ENCODE measurements around the gene FOXO3. TPM values are rescaled to one million over a fixed set of nuclear protein-coding genes. Genes with fewer than 3 reads are reported as not detected.

FOXO3 gene
- total and polyA plus RNA-seq, 2 of the 13 experiments (the other 11 are each of a cell fraction or from before 2014, with no cell fraction given) = 16.0 to 22.5 TPM

DNA sequence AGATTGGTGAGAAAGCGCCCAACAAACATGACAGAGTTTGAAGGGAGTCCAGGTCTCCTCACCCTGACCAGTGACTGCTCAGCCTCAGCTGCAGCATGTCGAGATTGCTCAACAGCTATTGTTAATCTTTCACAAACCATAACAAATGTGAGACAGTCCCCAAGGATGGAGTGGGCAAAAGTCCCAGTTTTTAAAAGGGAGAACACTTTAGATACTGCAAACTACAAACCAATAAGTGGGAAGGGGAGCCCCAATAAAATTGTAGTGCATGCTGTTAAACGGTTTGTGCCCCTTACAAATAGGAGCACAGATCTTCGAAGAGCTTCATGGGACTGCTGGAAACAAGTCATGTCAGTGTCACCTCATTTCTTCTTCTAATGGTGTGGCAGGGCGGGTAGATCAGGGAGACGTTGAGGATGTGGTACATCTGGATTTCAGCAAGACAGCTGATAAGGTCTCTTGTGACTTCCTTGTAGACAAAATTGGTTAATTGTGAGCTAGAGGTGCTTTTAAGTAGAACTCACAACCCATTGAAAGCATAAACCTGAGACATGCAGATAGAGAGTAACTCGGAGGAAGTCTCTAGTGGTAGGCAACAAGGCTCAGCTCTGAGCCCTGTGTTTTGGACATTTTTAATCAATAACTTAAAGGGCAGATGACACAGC lies 153.5 kb downstream of the FOXO3 start (continued):
- TF ChIP-seq FOXM1 (CRISPR knock-in tag; IDR thresholded peaks at IDR 0.05) (no peak), ESRRA (CRISPR knock-in tag; IDR thresholded peaks at IDR 0.05; ENCODE audit: low read depth) (no peak), DNMT1 (CRISPR knock-in tag; IDR thresholded peaks at IDR 0.05) (no peak), ATF1 (CRISPR knock-in tag; IDR thresholded peaks at IDR 0.05) (no peak), SNRNP70 (IDR thresholded peaks at IDR 0.05; ENCODE audit: low read depth, low read length) (no peak), ZZZ3 (CRISPR knock-in tag; IDR thresholded peaks at IDR 0.05; ENCODE audit: borderline replicate concordance) (no peak), U2AF1 (optimal IDR thresholded peaks at IDR 0.05; ENCODE audit: low read depth, low read length) (no peak), SAP130 (CRISPR knock-in tag; IDR thresholded peaks at IDR 0.05; ENCODE audit: low read depth) (peak; percentile 44), PHF20 (CRISPR knock-in tag; IDR thresholded peaks at IDR 0.05) (no peak), ZNF878 (CRISPR knock-in tag; IDR thresholded peaks at IDR 0.05) (no peak), FOXA3 (CRISPR knock-in tag; IDR thresholded peaks at IDR 0.05) (no peak), ZNF124 (CRISPR knock-in tag; IDR thresholded peaks at IDR 0.05) (no peak), ZSCAN9 (CRISPR knock-in tag; IDR thresholded peaks at IDR 0.05; ENCODE audit: borderline replicate concordance) (no peak), ZNF605 (CRISPR knock-in tag; IDR thresholded peaks at IDR 0.05) (no peak)
- TF ChIP-seq, protein P1, sequence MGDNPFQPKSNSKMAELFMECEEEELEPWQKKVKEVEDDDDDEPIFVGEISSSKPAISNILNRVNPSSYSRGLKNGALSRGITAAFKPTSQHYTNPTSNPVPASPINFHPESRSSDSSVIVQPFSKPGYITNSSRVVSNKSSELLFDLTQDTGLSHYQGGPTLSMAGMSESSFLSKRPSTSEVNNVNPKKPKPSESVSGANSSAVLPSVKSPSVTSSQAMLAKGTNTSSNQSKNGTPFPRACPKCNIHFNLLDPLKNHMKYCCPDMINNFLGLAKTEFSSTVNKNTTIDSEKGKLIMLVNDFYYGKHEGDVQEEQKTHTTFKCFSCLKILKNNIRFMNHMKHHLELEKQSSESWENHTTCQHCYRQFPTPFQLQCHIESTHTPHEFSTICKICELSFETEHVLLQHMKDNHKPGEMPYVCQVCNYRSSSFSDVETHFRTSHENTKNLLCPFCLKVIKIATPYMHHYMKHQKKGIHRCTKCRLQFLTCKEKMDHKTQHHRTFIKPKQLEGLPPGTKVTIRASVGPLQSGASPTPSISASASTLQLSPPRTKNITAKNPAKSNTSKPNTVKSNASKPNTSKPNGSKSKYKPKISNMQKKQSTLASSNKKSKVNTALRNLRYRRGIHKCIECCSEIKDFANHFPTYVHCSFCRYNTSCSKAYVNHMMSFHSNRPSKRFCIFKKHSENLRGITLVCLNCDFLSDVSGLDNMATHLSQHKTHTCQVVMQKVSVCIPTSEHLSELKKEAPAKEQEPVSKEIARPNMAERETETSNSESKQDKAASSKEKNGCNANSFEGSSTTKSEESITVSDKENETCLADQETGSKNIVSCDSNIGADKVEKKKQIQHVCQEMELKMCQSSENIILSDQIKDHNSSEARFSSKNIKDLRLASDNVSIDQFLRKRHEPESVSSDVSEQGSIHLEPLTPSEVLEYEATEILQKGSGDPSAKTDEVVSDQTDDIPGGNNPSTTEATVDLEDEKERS (CRISPR knock-in tag; IDR thresholded peaks at IDR 0.05) = no peak
- TF ChIP-seq, protein P2, sequence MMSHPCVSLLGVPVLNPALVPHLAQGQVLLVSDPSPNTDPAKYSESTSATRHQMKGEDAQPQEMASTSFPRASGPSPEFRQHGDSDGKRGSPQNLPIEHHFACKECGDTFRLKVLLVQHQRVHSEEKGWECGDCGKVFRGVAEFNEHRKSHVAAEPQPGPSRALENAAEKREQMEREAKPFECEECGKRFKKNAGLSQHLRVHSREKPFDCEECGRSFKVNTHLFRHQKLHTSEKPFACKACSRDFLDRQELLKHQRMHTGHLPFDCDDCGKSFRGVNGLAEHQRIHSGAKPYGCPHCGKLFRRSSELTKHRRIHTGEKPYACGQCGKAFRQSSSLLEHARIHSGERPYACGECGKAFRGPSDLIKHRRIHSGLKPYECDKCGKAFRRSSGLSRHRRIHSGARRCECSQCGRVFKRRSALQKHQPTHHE (CRISPR knock-in tag; IDR thresholded peaks at IDR 0.05; ENCODE audit: borderline replicate concordance) = no peak
- TF ChIP-seq, protein P3, sequence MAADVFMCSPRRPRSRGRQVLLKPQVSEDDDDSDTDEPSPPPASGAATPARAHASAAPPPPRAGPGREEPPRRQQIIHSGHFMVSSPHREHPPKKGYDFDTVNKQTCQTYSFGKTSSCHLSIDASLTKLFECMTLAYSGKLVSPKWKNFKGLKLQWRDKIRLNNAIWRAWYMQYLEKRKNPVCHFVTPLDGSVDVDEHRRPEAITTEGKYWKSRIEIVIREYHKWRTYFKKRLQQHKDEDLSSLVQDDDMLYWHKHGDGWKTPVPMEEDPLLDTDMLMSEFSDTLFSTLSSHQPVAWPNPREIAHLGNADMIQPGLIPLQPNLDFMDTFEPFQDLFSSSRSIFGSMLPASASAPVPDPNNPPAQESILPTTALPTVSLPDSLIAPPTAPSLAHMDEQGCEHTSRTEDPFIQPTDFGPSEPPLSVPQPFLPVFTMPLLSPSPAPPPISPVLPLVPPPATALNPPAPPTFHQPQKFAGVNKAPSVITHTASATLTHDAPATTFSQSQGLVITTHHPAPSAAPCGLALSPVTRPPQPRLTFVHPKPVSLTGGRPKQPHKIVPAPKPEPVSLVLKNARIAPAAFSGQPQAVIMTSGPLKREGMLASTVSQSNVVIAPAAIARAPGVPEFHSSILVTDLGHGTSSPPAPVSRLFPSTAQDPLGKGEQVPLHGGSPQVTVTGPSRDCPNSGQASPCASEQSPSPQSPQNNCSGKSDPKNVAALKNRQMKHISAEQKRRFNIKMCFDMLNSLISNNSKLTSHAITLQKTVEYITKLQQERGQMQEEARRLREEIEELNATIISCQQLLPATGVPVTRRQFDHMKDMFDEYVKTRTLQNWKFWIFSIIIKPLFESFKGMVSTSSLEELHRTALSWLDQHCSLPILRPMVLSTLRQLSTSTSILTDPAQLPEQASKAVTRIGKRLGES (CRISPR knock-in tag; IDR thresholded peaks at IDR 0.05; ENCODE audit: borderline replicate concordance) = no peak
- TF ChIP-seq, protein P4, sequence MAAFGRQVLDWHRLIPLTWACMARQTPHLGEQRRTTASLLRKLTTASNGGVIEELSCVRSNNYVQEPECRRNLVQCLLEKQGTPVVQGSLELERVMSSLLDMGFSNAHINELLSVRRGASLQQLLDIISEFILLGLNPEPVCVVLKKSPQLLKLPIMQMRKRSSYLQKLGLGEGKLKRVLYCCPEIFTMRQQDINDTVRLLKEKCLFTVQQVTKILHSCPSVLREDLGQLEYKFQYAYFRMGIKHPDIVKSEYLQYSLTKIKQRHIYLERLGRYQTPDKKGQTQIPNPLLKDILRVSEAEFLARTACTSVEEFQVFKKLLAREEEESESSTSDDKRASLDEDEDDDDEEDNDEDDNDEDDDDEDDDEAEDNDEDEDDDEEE (CRISPR knock-in tag; IDR thresholded peaks at IDR 0.05) = no peak
- TF ChIP-seq, protein P5, sequence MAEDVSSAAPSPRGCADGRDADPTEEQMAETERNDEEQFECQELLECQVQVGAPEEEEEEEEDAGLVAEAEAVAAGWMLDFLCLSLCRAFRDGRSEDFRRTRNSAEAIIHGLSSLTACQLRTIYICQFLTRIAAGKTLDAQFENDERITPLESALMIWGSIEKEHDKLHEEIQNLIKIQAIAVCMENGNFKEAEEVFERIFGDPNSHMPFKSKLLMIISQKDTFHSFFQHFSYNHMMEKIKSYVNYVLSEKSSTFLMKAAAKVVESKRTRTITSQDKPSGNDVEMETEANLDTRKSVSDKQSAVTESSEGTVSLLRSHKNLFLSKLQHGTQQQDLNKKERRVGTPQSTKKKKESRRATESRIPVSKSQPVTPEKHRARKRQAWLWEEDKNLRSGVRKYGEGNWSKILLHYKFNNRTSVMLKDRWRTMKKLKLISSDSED (CRISPR knock-in tag; IDR thresholded peaks at IDR 0.05) = no peak
